RPMI8226 (cell line): Measurements from ENCODE around the gene NISCH.
A peak's percentile ranks its signal among the peaks of the same experiment; 100 is the strongest.

Experiments
- DNase-seq: peaks from one replicate; pipeline ENCODE4 v3.0.0-alpha.2; 2015

The NISCH gene

GRCh38 chr3:52450489-52451236 lies 4.7 kb upstream of the NISCH start:
- no peak for DNase-seq

GRCh38 chr3:52451237-52452083 lies 3.9 kb upstream of the NISCH start:
- no peak for DNase-seq

GRCh38 chr3:52452126-52452525 lies 3.3 kb upstream of the NISCH start:
- DNase-seq: no peak

- no peak for DNase-seq
Measured at GRCh38 chr3:52452570-52453221, 2.7 kb upstream of the NISCH start.

- DNase-seq: no peak
Measured at GRCh38 chr3:52453496-52454249, 1.7 kb upstream of the NISCH start, which contains the start of gene TNNC1. TSS of gene TNNC1 (minus strand) at chr3:52454041. CDS start at chr3:52454015, 26 bp downstream.

GRCh38 chr3:52454250-52454937 lies 1.0 kb upstream of the NISCH start:
- no peak for DNase-seq

- peak; percentile 12 for DNase-seq
Measured at GRCh38 chr3:52454938-52455282, 494 bp upstream of the NISCH start.

- no peak for DNase-seq
Measured at GRCh38 chr3:52456169-52456799, 880 bp downstream of the NISCH start.

- no peak for DNase-seq
Measured at GRCh38 chr3:52456800-52457183, 1.4 kb downstream of the NISCH start.

GRCh38 chr3:52458031-52458760 lies 2.8 kb downstream of the NISCH start:
- no peak for DNase-seq

- DNase-seq: no peak
Measured at GRCh38 chr3:52458770-52459545, 3.6 kb downstream of the NISCH start.

GRCh38 chr3:52461874-52462273 lies 6.5 kb downstream of the NISCH start:
- DNase-seq: no peak

- no peak for DNase-seq
Measured at GRCh38 chr3:52463416-52463815, 8.0 kb downstream of the NISCH start.

- DNase-seq: no peak
Measured at GRCh38 chr3:52468336-52468735, 12.9 kb downstream of the NISCH start.

GRCh38 chr3:52469001-52469400 lies 13.6 kb downstream of the NISCH start:
- DNase-seq: no peak

- DNase-seq: no peak
Measured at GRCh38 chr3:52470920-52471319, 15.5 kb downstream of the NISCH start.

- DNase-seq: peak; percentile 55
Measured at GRCh38 chr3:52471371-52472238, 16.2 kb downstream of the NISCH start.

GRCh38 chr3:52472239-52473000 lies 17.0 kb downstream of the NISCH start:
- DNase-seq: no peak
